Effector memory CD4-positive, alpha-beta T cell (primary cell): ENCODE measurements around the gene CMAS.
"Not testable (repeated sequence)": the region's sequence is repeated elsewhere in the genome, so short reads cannot be mapped to it uniquely, and the experiment has no call there.

Source experiments
- DNase-seq, 3 donors: peaks; one replicate each; pipeline ENCODE4 v3.0.0-alpha.2; 2020
- H3K27ac ChIP-seq: 2 replicates; pipeline ENCODE4 v1.7.0; 2013; ENCODE audit warnings: mild to moderate bottlenecking, low read length, moderate library complexity; ENCODE audit not compliant: insufficient read depth, poor library complexity, severe bottlenecking
- H3K27me3 ChIP-seq: replicated peaks from 2 replicates; pipeline ENCODE4 v1.7.0; 2013; ENCODE audit warnings: mild to moderate bottlenecking, low read length; ENCODE audit not compliant: insufficient read depth, control insufficient read depth, poor library complexity, severe bottlenecking
- H3K36me3 ChIP-seq: 2 replicates; pipeline ENCODE4 v1.7.0; 2013; ENCODE audit warnings: mild to moderate bottlenecking, low read length, moderate library complexity; ENCODE audit not compliant: control insufficient read depth, insufficient read depth
- H3K4me1 ChIP-seq: 2 replicates; pipeline ENCODE4 v1.7.0; 2013; ENCODE audit warnings: low read length, mild to moderate bottlenecking; ENCODE audit not compliant: control insufficient read depth, insufficient read depth, poor library complexity, severe bottlenecking
- H3K4me3 ChIP-seq: 2 replicates; pipeline ENCODE4 v1.7.0; 2013; ENCODE audit warnings: low read length, low read depth, mild to moderate bottlenecking; ENCODE audit not compliant: insufficient read depth, poor library complexity, severe bottlenecking
- H3K9me3 ChIP-seq: 2 replicates; pipeline ENCODE4 v1.7.0; 2013; ENCODE audit warnings: mild to moderate bottlenecking, low read length, moderate library complexity; ENCODE audit not compliant: control insufficient read depth

Gene CMAS

DNA sequence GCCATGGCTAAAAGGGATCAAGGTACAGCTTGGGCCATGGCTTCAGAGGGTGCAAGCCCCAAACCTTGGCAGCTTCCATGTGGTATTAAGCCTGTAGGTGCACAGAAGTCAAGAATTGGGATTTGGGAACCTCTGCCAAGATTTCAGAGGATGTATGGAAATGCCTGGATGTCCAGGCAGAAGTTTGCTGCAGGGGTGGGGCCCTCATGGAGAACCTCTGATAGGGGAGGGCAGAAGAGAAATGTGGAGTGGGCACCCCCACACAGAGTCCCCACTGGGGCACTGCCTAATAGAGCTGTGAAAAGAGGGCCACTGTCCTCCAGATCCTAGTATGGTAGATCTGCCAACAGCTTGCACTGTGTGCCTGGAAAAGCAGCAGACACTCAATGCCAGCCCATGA is 22.5 kb upstream of the CMAS start:
- H3K27me3 ChIP-seq, H3K4me3 ChIP-seq, DNase-seq, H3K36me3 ChIP-seq, H3K27ac ChIP-seq, H3K9me3 ChIP-seq, H3K4me1 ChIP-seq: not testable (repeated sequence)

DNA sequence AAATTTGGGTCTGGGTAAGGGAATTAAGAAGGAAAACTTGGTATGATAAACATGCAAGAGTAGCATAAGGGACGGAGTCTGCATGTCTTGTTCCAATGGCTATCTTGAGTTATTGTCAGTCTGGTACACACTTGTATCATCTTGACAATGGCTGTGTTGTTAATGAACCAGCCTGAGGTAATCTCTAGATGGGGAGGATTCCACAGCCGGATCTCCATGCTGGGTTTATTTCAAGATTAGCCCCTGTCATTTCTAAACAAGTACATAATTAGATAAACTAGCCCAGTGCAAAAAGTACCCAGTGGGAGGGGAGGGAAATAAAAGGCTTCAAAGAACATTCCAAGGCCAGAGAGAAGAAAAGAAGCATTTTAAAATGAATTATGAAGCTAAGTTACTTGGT is 16.5 kb upstream of the CMAS start:
- Histone ChIP-seq H3K9me3 (no peaks in the 10 kb centered on the region), H3K27me3 (no peaks in the 10 kb centered on the region), H3K36me3 (no peaks in the 10 kb centered on the region), H3K4me3 (no peak overlapping the region), H3K4me1 (no peaks in the 10 kb centered on the region), H3K27ac (no peak overlapping the region)
- DNase-seq, result no peak

DNA sequence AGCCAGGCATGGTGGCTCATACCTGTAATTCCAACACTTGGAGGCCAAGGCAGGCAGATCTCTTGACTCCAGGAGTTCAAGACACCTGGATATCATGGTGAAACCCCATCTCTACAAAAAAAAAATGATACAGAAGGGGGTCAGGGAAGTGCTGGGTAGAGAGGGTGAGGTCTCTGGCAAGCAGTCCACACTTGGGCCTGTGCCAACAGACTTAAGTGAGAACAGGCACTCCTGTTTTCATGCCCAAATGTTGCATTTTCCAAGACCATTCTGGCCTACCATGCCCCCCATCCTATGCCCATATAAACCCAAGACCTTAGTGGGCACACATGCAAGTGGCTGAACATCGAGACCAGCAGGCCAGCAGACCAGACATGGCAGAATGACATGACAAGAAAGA is 16.0 kb upstream of the CMAS start:
- H3K4me3 ChIP-seq, result no peak overlapping the region
- no peaks in the 10 kb centered on the region for H3K36me3 ChIP-seq
- no peak overlapping the region for H3K27ac ChIP-seq
- H3K9me3 ChIP-seq, result no peaks in the 10 kb centered on the region
- H3K4me1 ChIP-seq, result no peaks in the 10 kb centered on the region
- H3K27me3 ChIP-seq, result no peaks in the 10 kb centered on the region
- no peak for DNase-seq

DNA sequence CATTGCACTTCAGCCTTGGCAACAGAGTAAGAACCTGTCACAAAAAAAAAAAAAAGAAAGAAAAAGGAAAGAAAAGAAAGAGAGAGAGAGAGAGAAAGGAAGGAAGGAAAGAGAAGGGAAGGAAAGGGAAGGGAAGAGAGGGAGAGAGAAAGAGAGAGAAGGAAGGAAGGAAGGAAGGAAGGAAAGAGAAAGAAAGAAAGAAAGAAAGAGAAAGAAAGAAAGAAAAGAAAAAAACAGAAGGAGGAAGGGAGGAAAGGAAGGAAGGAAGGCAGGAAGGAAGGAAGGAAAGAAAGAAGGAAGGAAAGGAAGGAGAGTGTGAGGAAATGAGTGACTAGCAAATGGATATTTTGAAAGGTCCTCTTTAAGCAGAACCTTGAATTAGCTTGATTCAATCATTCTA is 13.3 kb upstream of the CMAS start:
- H3K4me1 ChIP-seq, result no peaks in the 10 kb centered on the region
- no peaks in the 10 kb centered on the region for H3K27me3 ChIP-seq
- H3K36me3 ChIP-seq, result no peaks in the 10 kb centered on the region
- no peaks in the 10 kb centered on the region for H3K9me3 ChIP-seq
- H3K4me3 ChIP-seq, result no peak overlapping the region
- H3K27ac ChIP-seq, result no peak overlapping the region
- no peak for DNase-seq

DNA sequence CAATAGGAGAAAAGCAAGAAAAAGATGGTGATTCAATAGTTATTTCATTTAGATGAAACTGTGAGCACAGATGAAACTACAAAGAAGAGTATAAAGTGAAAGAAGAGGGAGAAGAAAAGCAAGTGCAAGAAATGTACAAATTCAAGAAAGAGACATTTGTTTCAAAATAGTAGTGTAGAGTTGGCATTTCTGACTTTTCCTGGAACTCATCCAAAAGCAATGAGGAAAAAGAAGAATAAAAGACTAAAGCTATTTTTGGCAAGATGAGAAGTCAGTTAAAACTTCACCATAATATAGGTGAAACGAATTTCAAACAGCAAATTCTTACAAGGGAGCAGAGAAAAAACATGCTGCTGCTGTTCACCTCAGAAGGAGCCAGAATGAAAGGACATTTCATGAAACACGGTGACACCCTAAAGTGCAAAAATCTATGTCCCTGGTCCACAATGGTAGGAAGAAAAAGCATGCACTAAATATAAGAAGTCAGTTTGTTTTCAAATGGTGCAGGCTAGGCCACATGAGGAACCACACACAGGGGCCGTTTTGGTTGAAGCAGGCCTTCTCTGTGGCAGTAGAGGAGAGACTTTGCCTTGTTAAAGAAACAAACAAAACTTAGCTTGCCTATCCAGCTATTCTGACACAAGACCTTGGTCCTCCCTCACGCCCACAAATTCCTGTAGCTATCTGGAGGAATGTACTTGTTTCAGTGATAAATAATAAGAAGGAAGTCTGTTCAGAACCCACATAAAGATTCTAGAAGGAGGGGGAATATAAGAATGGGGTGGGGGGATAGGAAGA is 11.1 kb upstream of the CMAS start:
- Histone ChIP-seq H3K9me3 (no peaks in the 10 kb centered on the region), H3K4me3 (no peak overlapping the region), H3K36me3 (no peaks in the 10 kb centered on the region), H3K27me3 (no peaks in the 10 kb centered on the region), H3K4me1 (no peaks in the 10 kb centered on the region), H3K27ac (no peak overlapping the region)
- DNase-seq, result no peak

DNA sequence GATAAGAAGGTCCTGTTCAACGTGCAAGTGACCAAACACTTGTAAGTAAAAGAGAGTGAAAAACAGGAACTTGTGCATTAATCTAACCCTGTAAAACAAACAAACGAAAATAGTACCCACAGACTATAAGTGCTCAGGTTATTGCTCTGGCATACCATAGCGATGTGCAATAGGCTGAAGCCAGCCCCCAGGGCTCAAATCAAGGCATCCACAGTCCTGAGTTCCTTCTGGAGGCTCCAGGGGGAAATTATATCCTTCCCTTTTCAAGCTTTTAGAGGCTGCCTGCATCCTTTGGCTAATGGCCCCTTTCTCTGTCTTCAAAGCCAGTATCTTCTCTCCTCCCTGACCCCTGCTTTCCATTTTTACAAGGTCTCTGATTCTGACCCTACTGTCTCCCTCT is 8.1 kb upstream of the CMAS start:
- Histone ChIP-seq H3K36me3 (no peaks in the 10 kb centered on the region), H3K27me3 (no peaks in the 10 kb centered on the region), H3K4me1 (no peaks in the 10 kb centered on the region), H3K4me3 (no peak overlapping the region), H3K9me3 (no peaks in the 10 kb centered on the region), H3K27ac (no peak overlapping the region)
- no peak for DNase-seq

DNA sequence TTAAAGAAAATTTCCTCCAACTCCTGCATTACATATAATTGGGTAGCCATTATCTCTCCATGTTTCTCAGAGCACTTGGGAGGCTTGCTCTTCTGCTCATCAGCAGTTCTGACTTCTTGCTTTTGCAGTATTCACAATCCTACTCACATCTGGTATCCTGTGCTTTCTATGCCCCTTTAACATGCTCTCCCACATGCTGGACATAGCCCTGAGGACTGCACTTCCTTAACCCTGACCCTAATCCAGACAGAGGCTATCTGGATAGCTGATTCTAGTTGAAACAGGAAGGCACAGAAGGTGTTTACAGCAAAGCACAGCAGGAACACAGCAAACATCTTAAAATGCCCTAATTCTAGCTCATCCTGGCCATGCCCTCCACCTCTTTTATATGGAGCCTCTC is 7.3 kb upstream of the CMAS start:
- Histone ChIP-seq H3K4me3 (no peak overlapping the region), H3K27ac (no peak overlapping the region), H3K4me1 (no peaks in the 10 kb centered on the region), H3K9me3 (no peaks in the 10 kb centered on the region), H3K27me3 (no peaks in the 10 kb centered on the region), H3K36me3 (no peaks in the 10 kb centered on the region)
- DNase-seq, result no peak

DNA sequence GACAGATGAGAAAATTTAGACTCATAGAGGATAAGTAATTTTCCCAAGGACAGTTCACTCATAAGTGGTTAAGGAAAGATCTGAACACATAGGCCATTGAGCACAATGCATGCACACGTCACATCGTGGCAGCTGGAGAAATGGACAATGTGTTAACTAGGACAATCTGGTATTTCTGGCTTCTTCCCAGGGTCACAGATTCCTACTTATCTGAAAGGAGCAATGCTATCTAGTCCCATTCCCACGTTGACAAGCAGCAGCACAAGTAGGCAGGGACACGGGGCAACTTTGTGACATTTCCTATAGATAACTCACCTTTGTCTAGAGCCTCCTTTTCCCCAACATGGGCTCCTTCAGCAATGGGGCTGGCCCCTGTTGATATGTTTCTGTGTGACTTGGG is 6.7 kb upstream of the CMAS start:
- no peak for DNase-seq
- no peaks in the 10 kb centered on the region for H3K36me3 ChIP-seq
- H3K27me3 ChIP-seq, result no peaks in the 10 kb centered on the region
- H3K4me3 ChIP-seq, result no peak overlapping the region
- no peaks in the 10 kb centered on the region for H3K9me3 ChIP-seq
- H3K4me1 ChIP-seq, result no peaks in the 10 kb centered on the region
- H3K27ac ChIP-seq, result no peak overlapping the region

DNA sequence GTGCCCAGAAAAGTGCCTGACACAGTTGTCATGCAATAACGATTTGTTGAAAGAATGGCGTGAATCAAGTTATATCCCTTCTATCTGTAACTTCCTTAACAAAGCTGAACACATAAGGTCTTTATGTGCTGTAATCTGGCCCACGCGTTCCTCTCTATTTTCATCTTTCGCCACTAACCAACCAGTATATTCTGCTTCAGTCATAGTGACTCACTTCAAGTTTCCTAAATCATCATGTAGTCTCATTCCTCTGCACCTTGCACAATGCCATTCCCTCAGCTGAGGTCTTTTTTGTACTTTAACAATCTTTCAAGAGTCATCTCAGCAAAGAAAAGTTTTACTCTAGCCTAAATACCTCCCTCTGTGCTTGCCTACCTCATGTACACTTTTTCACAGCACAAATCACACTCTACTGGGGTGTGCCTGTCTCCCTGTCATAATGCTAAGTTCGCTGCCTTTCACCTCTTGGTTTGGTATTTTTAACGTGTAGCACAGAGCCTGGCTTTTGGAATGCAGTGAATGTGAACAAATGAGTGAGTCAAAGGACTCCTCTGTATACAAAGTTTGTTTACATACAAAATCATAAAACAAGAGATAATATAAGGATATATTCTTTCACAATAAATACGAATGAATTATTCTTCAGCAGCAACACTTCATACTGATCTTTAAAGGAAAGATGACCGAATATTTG is 2.9 kb upstream of the CMAS start:
- H3K27me3 ChIP-seq, result no peaks in the 10 kb centered on the region
- no peaks in the 10 kb centered on the region for H3K9me3 ChIP-seq
- DNase-seq, result no peak
- H3K27ac ChIP-seq, result no peak overlapping the region
- H3K36me3 ChIP-seq, result no peaks in the 10 kb centered on the region
- peaks cover 7% of the 10 kb centered on the region for H3K4me1 ChIP-seq
- H3K4me3 ChIP-seq, result no peak overlapping the region

DNA sequence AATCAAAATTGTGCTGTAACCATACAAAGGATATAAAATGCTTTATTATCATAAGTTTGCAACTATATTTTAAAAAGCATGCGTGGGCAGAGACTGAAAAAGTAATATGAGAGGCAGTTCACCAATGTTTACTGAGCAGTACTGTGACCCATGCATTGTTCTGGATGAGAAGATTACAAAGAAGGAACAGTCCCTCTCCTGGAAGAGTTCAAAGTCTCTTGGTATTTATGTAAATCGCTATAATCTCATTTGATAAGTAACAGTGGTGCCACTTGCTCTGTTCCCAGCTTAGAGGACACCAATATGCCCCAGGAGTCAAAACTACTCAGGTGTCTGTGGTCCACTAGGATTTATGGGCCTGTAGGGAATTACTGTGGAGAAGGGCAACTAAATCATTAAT is 2.1 kb upstream of the CMAS start:
- Histone ChIP-seq H3K27ac (no peak overlapping the region), H3K4me1 (peaks cover 7% of the 10 kb centered on the region)
- DNase-seq, result no peak

More for the DNA sequence above, 2.1 kb upstream of the CMAS start:
- H3K4me3 ChIP-seq, result no peak overlapping the region
- no peaks in the 10 kb centered on the region for H3K9me3 ChIP-seq
- H3K36me3 ChIP-seq, result no peaks in the 10 kb centered on the region
- H3K27me3 ChIP-seq, result no peaks in the 10 kb centered on the region
